ENCODE measurements around the gene PNCK.

DNA sequence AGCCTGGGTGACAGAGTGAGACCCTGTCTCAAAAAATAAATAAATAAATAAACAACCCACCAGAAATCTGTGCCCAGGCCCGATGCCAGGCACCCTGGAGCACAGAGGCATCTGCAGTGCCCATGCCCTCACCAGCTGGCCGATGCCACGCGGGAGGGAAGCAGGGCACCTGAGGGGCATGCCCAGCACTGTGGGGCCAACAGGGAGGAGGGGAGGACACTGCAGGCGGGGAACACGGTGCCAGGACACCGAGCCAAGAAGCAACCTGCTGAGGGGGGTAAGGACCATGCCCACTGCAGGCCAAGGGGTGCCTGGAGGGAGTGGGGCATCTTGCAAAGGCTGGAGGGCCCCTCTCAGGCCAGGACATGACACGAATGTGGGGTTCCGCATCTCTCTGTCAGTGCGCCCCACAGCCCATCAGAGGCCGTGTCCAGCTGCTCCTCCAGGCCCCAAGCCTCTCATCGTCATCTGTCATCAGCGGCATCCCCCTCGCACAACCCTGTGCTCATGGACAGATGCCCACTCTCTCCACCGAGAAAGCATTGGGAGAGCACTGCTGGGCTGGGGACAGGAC is 39.9 kb downstream of the PNCK start:
- TF ChIP-seq FOXA1 (IDR thresholded peaks at IDR 0.05) (no peak), SUZ12 (IDR thresholded peaks at IDR 0.05) (no peak), SP1 (IDR thresholded peaks at IDR 0.05) (no peak), TARDBP (IDR thresholded peaks at IDR 0.05) (no peak), L3MBTL2 (conservative IDR thresholded peaks at IDR 0.05) (no peak), NFRKB (IDR thresholded peaks at IDR 0.05) (no peak), FOXK2 (IDR thresholded peaks at IDR 0.05) (no peak), HDGF (IDR thresholded peaks at IDR 0.05; ENCODE audit: borderline replicate concordance) (no peak), LEF1 (IDR thresholded peaks at IDR 0.05; ENCODE audit: borderline replicate concordance) (no peak), FOXM1 (IDR thresholded peaks at IDR 0.05; ENCODE audit: borderline replicate concordance) (no peak), BHLHE40 (IDR thresholded peaks at IDR 0.05; ENCODE audit: borderline replicate concordance) (no peak), ARNT (IDR thresholded peaks at IDR 0.05) (no peak)
- TF ChIP-seq, protein P1, sequence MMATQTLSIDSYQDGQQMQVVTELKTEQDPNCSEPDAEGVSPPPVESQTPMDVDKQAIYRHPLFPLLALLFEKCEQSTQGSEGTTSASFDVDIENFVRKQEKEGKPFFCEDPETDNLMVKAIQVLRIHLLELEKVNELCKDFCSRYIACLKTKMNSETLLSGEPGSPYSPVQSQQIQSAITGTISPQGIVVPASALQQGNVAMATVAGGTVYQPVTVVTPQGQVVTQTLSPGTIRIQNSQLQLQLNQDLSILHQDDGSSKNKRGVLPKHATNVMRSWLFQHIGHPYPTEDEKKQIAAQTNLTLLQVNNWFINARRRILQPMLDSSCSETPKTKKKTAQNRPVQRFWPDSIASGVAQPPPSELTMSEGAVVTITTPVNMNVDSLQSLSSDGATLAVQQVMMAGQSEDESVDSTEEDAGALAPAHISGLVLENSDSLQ (IDR thresholded peaks at IDR 0.05), result no peak
